ENCODE results near the gene USP46.

The USP46 gene

DNA sequence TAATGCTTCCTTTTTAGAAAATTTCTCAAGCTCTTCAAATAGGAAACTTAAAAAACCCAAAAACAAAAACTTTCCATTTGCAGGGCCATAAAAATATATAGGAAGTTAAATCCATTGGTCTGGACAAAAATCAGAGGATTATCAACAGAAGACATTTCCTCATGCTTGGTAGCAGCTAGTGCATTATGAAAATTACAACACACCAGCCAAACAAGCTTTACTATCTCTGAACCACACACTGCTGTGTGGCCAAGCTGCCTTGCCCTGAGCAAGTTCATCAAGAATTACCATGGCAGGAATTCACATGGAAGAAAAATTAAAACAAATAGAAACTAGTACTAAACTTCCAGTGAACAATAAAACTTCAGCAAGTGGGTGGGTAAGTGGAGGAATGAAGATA lies 3.6 kb downstream of the USP46 start:
- no peak for DNase-seq

DNA sequence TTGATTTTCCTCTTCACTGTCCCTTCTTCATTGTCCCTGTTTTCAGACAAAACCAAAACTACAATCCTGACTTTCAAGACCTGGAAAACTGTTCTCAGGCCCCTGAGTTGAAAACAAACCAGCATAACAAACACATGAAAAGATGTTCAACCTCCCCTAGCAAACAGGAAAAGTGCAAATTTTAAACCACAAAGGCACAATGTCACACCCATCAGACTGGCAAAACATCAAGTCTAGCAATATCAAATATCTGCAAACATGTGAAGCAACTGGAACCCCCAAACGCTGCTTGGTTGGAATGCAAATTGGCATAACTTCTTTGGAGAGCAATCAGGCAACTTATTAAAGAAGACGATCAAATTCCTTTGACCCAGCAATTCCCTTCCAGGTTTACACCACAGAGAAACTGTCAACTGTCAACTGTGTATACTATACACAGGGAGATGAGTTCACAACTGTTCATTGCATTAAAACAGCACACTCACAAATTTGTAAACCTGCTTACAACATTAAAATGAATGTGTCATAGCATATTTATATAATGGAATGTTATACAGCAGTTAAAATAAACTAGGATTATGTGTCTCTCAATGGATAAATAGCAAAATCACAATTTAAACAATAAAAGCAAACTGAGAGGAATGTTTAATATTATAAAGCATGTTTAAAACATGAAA lies 7.0 kb downstream of the USP46 start:
- no peak for DNase-seq

DNA sequence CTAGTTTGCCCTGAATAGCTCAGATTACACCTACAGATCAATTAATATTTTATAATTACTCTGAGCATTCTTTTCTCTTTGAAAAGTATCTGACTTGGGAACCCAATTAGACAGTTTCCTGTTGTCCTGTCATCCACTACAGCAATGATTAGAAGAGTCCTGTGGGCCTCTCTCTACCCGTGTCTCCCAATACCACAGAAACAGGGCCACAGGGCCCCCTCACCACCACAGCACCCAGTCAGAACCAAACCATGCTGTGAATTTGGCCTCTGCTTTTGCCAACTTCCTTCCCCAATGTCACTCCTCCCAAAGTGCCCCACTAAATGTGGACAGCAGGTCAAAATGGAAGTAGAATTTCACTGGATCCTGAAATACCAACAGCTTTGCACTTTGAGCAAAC lies 10.3 kb downstream of the USP46 start:
- DNase-seq, result no peak

DNA sequence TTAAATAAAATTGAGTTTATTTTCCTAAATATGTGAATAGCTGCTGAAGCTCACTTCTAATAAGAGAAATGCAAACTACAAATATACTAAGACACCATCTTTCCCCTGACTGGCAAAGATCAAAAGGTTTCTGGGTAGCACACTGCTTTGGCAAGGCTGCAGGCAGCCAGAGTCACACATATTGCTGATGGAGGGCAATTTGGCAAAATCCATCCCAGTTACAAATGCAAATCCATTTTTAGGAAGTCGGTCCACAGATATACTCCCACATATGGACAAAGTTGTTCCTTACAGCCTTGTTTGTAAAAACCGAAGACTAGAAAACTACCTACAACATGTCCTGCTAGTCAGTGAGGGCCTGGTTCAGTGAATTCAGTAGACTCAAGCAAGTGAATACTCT lies 12.4 kb downstream of the USP46 start:
- DNase-seq, result no peak

DNA sequence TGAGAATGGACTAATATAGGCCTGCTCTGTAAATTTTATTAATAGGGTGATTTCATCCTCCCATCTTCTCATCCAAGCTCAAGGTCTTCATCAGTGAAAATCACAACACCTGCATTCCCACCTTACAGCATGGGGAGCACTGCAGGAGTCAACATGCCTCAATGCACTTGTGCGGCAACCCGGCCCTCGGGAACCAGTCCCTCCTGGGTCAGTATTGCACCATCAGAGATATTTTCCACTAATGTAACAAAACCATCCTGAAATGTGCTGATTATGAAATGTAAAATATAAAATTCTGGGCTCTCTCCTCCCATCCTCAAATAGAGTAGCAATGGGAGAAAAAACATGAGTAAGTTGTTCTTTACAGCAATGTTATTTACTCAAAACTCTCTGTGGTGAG lies 13.0 kb downstream of the USP46 start:
- DNase-seq, result no peak

DNA sequence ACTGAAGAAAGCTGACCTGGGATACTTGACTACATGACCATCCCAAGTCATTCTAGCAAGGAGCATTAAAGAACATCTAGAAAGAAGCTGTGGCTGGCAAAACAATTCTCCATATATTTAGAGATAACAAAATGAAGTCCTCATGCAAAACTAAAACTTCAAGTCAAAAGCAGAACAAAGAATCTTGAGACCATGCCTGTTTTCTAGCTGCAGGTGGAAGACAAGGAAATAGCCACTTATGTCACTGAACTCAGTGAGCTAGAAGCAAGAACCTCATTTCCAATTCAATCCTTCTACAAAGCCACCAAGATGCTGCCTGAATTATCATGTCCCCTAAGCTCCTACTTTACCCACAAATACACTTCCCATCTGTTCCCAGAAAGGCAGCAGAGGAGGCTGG lies 13.8 kb downstream of the USP46 start:
- no peak for DNase-seq

DNA sequence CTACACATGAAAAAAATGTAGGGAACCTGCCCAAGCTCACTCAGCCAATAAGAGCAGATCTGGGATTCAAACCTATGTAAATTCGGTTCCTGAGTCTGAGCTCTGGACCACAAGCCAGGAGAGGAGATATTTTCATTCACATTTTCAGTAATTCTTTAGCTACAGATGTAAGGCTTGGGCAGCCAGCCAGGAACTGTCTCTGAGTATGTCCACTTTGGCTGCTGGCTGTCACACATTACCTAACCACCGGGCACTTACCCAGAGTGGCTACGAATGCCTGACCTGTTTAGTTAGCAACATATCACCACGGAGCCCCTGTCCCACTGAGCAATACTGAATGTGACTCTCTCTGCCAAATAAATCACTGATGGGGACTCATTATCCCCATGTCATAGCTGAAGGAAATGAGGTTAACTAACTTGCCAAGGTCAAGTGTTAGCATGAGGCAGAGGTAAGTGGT lies 15.3 kb downstream of the USP46 start:
- no peak for DNase-seq

DNA sequence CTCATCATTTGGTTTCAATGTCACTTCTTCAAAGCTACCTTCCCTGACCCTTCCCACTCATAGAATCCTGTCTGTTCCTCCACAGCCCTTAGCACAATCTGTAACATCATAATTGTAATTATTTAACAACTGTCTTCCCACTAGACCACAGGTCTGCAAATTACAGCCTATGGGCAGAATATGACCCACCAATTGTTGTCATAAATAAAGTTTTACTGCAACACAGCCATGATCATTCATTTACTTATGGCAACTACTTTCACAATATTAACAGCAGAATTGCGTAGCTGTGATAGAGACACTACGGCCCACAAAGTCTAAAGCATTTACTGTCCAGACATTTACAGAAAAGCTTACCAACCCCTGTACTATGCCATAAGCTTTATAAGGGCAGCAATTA lies 15.9 kb downstream of the USP46 start:
- DNase-seq, result no peak

DNA sequence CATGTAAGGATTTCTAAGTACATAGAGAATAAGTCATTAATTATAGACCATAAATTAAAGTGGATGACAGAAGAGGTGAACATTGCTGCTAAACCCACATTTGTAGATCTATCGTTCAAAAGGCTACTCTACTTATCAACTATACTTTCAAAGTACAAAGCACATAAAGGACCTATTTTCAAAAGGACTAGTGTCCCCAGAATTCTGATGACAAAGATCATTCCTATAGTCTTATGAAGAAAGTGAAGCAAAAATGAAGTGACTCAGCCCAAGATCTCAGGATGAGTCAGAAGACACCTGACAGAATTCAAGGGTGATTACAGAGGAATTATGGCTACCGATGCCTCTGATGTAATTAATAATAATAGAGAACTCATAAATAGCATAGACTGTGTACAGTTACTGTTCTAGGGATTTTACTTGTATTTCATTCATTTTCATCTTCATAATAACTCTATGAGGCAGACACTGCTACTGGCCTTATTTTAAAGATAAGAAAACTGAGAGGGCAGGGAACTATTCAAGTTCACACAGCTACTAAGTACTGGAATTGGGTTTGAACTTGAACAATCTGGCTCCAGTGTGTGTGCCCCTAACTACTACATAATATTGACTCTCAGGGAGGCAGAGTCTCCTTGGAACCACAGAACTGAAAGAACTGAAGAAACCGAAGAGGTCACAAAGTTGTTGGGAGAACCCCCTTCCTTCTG lies 17.1 kb downstream of the USP46 start:
- DNase-seq, result no peak

DNA sequence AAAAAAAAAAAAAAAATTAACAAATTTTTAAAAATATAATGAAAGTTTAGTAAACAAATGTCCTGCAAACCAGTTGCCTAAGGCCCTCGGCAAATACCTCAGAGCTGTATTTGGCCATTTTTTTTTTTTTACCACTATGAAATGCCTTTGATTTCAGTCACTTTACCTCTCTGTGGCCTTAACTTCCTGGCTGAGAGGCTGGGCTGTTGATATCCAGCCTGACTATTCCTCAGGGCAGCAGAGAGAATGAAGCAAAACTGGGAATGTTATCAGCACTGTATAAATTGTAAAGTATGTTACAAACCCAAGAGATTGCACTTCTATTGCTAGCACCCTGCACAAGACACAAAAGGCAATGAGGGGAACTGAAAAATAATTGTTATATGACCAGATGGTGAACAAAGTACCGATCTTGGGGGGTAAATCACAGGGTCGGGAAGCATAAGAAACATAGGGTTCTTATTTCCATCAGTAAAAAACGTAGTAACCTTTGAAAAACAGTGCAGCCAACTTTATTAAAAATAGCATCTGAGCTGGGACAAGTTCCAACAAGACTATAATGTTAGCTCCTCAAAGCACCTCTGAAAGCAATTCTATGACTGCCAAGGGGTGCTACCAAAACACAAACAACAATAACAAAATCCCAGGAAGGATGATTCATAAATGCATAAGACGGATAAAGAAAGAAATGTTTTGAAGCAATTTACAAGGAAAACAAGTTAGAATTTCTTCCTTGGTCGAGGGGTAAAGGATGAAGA lies 18.1 kb downstream of the USP46 start:
- DNase-seq, result no peak

DNA sequence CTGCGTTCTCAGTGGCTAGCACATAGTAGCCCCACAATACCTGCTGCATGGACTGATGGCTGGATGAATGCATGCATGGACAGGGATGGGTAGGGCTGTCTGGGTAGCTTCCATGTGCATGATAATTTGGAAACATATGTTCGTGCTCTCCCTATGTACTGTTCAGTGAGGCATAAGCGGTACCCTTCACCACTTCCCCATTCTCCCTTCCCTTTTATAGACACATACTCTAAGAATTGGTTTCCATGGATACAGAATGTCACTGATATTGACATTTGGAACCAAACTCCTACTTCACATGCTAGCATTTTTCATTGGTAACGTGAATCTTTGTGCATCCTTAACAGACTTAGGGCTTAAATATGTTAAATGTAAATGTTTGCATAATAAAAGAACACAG lies 20.4 kb downstream of the USP46 start:
- no peak for DNase-seq

DNA sequence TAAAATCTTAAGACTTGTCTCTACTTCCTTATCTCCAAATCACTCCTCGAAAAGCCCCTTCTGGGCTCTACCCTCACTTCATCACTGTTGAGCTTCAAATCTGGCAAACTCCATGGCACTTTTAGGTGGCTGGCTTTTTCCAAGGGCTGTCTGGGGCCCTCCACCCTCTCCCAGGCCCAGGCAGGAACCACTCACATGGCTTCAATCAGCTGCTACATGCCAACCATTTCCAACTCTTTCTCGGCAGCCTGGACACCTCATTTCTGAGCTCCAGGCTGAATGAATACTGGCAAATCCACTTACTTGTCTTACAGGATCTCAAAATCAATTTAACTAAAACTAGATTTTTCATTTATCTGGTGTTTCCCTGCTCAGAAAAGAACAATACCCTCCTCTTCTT lies 22.0 kb downstream of the USP46 start:
- DNase-seq, result no peak

DNA sequence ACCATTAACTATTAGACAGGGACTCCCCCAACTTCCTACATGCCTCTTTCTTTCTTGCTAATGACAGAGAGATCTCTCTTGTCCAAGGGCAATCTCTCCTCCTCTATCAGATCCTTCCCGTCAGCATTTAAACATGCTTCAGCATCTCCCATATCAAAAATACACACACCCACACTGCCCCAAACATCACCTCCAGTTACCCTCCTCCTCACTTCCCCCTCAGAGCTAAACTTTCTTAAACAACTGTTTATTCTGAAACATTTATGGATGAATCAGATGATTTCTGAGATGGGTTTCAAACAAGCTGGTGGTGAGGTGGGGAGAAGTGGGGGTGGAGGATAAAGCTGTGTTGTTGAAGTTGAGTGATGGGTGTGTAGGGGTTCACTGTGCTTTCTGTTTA lies 23.5 kb downstream of the USP46 start:
- DNase-seq, result no peak

DNA sequence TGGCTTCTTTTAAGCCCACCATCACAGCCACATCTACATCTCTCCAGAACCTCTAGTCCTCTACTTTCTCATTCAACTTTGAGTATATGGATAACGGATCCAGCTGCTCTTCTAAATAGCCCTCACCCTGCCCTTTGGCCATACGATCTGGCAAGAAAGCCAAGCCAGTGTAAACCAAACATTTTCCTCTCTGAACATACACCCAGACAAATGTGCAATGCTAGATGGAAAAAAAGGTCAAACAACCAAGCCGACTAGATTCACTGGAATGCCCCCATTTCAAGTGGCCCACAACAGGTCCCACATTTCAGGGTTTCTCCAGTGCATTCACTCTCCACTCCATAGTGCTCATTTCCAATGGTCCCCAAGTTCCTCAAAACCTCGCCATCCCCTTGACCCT lies 24.0 kb downstream of the USP46 start:
- no peak for DNase-seq

DNA sequence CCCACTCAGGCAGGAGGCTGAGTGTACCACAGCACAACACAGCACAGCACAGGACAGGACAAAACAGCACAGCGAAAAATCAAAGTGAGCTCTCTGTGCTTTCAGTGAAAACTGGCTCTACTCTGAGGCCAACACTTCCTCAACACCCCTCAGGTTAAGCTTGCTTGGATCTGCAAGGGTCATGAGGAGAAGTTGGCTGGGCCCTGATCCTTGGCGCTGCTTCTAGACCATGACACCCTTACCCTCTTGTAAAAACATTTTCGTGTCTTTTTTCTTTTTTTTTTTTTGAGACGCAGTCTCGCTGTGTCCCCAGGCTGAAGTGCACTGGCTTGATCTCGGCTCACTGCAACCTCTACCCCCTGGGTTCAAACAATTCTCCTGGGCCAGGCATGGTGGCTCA lies 25.3 kb downstream of the USP46 start:
- no peak for DNase-seq

DNA sequence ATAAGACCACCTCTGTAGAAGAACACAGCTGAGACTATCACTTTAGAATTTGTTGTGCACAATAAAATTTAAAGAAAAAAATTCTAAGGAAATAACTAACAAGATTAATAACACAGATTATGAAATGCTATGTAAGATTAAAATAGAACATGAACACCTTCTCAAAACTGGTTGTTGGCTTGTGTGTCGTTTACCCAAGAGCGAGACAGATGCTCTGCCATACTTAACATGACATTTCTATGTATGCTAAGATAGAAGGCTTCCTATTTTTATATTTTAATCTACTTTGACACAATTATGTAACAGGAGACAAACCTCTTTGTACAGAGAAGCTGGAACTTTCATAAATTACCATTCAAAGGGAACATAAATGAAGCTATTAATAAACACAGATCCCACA lies 30.1 kb downstream of the USP46 start:
- DNase-seq, result no peak

DNA sequence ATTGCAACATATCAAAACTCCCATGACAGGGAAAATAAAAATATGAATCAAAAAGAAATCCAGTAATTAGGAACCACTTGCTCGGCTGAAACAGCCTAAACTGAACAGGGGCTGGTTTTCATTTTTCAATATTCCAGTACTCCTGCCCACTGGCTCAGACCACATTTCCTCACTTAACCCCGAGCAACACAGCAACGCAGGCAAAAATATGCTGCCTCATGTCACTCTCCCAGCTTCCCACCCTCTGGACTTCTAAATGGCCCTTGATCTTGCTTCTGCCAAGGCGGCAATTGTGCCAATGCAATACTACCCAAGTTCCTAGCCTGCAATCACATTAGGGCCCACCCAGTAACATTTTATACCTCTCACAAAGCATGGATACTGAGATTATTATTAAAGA lies 30.6 kb downstream of the USP46 start:
- DNase-seq, result no peak

DNA sequence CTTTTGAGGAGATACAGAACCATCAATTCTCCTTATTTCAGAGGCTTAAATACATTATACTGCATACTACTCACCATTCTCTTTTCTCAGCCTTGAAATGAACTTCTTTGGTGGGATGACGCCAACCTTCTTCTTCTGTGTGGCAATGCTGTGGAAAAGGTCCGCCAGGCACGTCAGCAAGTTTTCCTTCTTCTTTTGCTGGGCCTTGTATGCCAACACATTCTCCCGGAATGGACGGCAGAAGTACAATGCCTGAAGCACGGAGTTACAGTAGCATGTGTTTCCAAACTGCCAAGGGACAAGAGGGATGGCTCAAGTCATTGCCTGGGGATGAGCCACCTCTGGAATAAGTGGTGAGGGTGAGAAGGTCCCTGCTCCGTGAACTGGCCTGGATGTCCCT lies 31.2 kb downstream of the USP46 start:
- no peak for DNase-seq

DNA sequence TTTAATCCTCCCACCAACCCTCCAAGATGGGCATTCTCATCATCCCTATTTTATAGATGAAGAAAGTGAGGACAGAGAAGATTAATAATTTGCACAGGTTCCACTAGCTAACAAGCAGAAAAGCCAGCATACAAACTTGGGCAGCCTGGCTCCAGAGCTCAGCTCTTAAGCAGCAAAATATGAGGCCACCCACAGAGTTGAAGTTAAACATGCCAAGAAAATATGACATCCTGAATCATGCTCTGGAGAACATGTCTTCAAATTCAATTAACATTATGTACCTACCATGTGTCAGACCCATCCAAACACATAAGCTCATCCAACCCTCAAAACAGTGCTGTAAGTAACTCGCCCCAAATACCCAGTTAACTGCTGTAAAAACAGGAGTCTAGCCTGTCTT lies 33.9 kb downstream of the USP46 start:
- DNase-seq, result no peak

DNA sequence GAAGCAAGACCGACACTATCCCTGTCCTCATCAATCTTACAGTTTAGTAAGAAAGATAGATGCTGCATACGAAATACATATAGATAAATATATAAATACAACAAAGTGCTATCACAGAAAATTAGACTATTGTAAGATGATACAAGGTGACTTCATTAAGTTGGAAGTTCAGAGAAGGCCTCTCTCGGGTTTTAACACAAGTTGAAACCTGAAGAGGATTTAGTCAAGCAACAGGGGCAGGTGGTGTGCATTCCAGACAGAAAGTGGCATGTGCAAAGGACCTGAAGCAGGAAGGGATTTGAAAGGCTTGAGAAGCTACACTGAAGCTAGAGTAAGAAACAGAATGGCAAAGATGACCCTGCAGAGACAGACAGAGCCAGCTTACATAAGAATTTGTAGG lies 36.5 kb downstream of the USP46 start:
- DNase-seq, result no peak

DNA sequence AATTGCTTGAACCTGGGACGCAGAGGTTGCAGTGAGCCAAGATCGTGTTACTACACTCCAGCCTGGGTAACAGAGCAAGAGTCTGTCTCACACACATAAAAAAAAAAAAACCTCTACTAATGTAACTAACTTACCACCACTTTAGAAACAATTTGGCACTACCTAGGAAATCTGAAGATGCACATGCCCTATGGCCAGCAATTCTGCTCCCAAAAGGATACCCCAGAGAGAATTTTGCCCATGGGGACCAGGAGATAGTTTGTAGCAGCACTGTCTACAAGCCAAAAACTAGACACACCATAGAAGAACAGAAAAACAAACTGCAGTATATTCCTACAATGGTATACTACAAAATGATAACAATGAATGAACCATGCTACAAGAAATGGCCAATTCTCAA lies 37.5 kb downstream of the USP46 start:
- no peak for DNase-seq

DNA sequence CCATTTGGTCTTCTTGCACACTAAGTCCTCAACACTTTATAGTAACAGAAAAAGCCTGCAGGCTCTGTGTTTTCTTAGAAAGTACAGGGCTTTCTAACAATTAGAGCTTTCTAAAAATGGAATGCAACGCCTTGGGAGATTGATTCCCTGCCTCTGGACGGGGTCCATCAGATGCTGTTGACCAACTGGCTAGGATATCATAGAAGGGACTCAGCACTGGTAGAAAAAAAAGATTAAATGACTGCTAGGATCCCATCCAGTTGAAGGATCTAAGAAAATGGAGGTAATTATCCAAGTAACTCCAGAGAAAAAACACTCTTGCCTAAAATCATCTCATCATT lies 39.5 kb downstream of the USP46 start:
- no peak for DNase-seq

DNA sequence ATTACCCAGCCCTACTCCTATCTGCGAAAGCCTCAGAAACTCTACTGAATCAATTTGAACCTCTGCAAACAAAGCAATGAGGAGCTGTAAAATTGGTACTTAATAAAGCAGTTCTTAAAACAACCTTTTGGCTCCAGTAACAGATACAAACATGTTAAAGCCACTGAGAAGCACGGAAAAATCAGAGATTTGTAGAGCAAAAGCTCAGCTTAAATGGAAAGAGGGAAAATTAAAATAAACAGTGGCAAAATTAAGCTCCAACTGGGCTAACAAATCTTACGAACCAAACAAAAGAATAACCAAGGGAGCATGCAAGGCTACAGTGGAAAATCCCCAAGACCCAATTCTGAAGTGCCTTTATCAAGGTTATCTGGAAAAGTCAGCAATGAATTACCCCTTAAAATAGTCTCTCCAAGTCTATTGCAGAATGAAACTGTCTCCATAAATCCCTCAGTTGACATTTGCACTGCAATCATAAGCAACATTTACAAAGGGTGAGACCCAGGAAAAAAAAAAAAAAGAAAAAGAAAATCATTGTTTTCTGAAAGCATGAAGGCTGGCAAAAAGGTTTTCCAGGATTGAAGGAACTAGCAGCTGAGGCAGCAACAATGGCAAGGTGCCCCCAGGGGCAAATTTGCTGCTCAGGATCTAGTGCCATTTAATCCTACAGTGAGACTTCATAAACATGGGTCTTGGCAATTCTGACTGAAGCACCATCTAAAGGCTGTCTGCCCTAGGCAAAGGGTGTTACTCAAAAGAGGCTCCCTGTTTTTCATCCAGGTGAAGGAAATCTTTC lies 40.1 kb downstream of the USP46 start:
- DNase-seq, result no peak

Data from midbrain (tissue), 1 donor.